ENCODE measurements around the gene CSGALNACT2.

DNA sequence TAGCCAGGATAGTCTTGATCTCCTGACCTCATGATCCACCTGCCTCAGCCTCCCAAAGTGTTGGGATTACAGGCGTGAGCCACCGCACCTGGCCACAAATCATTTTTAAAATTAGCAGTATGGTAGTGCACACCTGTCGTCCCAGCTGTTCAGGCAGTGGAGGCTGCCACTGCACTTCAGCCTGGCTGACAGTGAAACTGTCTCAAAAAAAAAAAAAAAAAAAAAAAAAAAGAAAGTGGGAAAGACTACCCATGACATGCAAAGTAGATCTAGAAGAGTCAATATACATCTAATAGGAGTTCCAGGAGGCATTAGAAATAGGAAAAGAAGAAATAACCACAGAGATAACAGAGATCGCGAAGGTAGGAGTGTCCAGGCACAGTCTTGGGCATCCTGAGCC is 3.2 kb downstream of the CSGALNACT2 start:
- TF ChIP-seq, protein P1, sequence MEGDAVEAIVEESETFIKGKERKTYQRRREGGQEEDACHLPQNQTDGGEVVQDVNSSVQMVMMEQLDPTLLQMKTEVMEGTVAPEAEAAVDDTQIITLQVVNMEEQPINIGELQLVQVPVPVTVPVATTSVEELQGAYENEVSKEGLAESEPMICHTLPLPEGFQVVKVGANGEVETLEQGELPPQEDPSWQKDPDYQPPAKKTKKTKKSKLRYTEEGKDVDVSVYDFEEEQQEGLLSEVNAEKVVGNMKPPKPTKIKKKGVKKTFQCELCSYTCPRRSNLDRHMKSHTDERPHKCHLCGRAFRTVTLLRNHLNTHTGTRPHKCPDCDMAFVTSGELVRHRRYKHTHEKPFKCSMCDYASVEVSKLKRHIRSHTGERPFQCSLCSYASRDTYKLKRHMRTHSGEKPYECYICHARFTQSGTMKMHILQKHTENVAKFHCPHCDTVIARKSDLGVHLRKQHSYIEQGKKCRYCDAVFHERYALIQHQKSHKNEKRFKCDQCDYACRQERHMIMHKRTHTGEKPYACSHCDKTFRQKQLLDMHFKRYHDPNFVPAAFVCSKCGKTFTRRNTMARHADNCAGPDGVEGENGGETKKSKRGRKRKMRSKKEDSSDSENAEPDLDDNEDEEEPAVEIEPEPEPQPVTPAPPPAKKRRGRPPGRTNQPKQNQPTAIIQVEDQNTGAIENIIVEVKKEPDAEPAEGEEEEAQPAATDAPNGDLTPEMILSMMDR (IDR thresholded peaks at IDR 0.05; ENCODE audit: borderline replicate concordance, extremely low read depth, low read length, poor library complexity, severe bottlenecking) = no peak
- TF ChIP-seq EZH2 (IDR thresholded peaks at IDR 0.05; ENCODE audit: borderline replicate concordance, low read depth, low read length, severe bottlenecking) = no peak

All from DND-41 (cell line).